ENCODE results near the gene BRAT1.
A peak's percentile ranks its signal among the peaks of the same experiment; 100 is the strongest.

BRAT1 gene

GRCh38 chr7:2526659-2527504 is 28.4 kb downstream of the BRAT1 start:
- Mint-ChIP-seq H3K9me3 (no peaks in the 10 kb centered on the region), H3K27ac (no peak overlapping the region), H3K4me1 (peaks cover 96% of the 10 kb centered on the region), H3K4me3 (no peak overlapping the region), H3K27me3 (no peaks in the 10 kb centered on the region)
- DNase-seq (peak in 1 of 2 donors; percentile 15), ATAC-seq (no peak)

DNA sequence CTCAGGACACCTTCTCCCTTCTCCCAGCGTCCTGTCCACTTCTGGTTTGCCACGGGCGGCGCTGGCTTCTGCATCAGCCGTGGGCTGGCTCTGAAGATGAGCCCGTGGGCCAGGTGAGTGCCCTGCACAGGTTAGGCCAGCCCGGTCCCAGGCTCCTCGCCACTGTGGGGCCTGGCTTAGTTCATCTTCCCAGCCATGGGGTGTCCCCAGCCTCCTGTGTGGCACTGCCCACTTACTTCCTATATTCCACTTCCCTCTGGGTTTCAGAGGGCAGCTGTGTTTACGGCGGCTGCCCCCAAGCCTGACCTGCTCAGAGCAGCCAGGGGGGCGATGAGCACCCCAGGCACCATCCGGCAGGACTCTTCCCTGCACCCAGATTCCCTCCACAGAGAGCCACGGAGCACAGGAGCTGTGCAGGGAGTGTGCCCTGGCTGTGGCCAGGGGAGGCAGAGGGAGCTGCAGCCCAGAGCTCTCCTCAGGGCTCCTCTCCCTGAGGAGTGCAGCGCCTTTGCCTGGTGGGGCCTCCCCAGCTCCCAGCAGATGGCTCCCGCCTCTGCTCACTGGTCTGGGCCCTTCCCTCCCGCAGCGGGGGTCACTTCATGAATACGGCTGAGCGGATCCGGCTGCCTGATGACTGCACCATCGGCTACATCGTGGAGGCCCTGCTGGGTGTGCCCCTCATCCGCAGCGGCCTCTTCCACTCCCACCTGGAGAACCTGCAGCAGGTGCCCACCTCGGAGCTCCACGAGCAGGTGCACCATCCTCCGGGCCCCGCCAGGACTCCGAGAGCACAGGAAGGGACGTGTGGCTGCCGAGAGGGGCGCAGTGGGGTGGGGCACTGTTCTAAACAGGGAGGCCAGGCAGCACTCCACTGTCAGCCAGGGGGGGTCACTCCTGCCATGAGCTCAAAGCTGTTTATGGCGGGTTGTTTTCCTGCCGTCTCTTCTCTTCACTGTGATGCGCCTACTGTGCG is 29.4 kb downstream of the BRAT1 start:
- Mint-ChIP-seq H3K4me3 (no peak overlapping the region), H3K27ac (peak overlapping the region in 1 of 2 donors; percentile 93)
- DNase-seq = no peak

GRCh38 chr7:2524808-2525657 is 30.3 kb downstream of the BRAT1 start:
- Mint-ChIP-seq H3K4me1 (peaks cover 85% of the 10 kb centered on the region), H3K4me3 (no peak overlapping the region), H3K27ac (no peak overlapping the region), H3K9me3 (no peaks in the 10 kb centered on the region), H3K27me3 (no peaks in the 10 kb centered on the region)
- no peak for ATAC-seq
- no peak for DNase-seq

More for the DNA sequence above, 29.4 kb downstream of the BRAT1 start:
- peaks cover 94% of the 10 kb centered on the region for H3K4me1 Mint-ChIP-seq
- H3K9me3 Mint-ChIP-seq = no peaks in the 10 kb centered on the region
- H3K27me3 Mint-ChIP-seq = no peaks in the 10 kb centered on the region
- no peak for ATAC-seq

DNA sequence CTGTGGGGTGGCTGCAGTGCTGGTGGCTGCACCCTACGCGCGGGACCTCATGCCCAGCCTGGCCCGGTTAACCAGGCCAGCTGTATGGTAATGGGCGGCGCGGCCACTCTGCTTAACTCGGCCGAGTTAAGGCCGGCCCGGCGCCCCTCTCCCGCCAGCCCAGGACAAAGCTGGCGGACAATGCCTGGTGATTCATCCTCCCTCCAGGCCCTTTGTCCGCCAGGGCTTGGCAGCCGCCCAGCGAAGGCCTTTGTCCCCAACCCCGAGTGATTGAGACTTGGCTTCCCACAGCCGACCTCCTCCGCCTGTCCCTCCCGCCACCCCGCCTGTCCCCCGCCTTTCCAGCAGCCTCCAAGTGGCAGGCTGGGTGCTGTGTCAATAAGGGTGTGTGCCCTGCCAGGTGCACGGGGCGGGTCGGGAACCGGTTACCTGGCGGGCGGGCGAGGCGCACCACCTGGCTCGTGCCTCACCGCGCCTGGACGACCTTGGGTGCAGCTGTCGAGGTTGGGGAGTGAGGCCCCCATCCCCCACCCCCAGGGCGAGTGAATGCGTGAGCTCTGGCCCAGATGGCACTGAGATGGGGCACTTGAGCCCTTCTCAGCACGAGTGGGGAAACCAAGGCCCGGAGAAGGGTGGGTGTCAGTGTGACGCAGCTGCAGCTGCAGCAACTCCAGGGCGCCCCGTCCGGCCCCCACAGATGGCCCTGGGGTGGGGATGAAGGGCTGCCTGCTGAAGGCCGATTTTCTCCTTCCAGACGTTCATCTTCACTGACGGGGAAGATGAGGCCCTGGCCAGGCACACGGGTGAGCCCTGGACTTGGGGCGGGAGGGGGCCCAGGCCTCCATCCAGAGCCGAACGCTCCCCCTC is 31.1 kb downstream of the BRAT1 start:
- Mint-ChIP-seq H3K27me3 (no peaks in the 10 kb centered on the region), H3K4me1 (peaks cover 76% of the 10 kb centered on the region), H3K9me3 (no peaks in the 10 kb centered on the region), H3K27ac (no peak overlapping the region), H3K4me3 (peak overlapping the region; percentile 94 to 99)
- ATAC-seq (no peak), DNase-seq (no peak)

DNA sequence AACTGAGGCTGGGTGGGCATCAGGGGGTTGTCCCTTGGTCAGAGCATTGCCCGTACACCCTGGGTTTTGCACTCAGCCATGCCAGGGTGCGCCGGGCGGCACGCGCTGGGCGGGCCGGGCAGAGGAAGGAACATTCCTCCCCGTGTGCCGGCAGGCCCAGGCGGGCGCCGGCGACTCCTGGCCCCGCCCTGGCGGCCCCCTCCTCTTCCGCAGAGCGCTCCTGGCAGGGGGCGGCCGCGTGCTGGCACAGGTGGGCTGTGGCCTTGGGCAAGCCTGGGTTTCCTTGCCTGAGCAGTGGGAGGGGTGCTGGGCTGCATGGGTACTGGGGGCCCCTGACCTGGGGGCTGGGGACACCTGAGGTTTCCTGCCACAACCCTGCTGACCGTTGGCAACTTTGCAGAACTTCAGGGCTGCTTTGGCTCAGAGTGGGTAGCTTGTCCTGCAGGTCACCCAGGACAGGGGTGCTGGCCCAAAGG is 31.8 kb downstream of the BRAT1 start:
- DNase-seq = no peak
- no peak overlapping the region for H3K27ac Mint-ChIP-seq
- no peak for ATAC-seq
- no peaks in the 10 kb centered on the region for H3K9me3 Mint-ChIP-seq
- peak overlapping the region; percentile 94 to 99 for H3K4me3 Mint-ChIP-seq
- peaks cover 71% of the 10 kb centered on the region for H3K4me1 Mint-ChIP-seq
- no peaks in the 10 kb centered on the region for H3K27me3 Mint-ChIP-seq

DNA sequence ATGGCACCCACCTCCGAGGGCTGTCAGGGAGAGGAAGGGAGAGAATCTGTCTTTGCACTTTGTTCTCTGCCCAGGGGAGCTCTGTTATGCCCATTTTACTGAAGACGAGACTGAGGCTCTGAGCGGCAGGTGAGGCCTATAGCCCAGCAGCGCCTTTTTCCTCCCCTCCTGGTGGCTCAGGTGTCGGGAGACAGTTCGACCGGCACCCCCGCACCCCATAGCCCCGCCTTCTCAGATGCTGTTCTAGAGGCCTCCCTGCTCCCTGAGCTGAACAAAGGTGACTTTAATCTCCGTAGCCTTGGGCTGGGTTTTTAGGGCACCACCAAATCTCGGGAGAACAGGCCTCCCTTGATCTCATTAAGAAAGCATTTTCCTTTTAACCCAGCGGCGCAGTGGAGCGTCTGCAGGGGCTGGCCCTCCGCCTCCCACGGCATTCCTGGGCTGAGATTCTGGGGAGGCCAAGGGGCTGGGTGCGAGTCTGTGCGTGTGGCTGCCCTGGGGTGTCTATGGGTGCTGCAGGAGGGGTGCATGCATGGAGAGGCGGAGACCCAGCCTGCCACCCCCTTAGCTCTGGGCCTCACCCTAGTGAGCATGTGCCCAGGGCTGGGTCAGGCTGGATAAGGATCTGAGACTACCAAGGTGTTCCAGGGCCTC is 32.4 kb downstream of the BRAT1 start:
- peak overlapping the region in 1 of 2 donors; percentile 50 for H3K27ac Mint-ChIP-seq

DNA sequence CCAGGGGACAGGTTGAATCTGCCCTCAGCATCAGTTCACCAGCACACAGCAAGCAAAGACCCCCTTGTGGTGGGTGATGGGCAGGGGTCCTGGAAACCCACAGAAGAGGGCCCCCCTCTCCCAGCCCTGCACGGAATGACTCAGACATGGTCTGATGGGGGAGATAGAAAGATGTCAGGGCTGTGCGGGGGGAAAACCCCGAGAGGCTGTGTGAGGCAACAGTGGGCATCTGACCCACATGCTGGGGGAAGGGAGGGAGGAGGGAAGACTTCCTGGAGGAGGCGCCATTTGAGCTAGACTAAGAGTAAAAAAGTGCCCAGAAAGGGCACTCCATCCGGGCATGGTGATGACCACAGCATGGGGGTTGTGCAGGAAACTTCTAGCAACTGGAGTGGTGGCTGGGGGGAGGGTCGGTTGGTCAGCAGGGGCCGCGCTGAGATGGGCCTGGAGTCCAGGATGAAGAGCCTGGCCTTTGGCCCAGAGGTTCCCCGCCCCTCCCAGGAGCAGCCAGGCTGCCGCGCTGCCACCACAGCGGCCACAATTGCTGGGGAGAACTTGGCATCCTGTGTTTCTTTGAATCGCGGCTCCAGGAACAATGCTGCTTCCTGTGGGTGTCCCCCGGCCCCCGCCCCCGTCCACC is 33.3 kb downstream of the BRAT1 start:
- Mint-ChIP-seq H3K27ac (peak overlapping the region; percentile 91 to 93), H3K4me3 (peak overlapping the region; percentile 94 to 99), H3K27me3 (no peaks in the 10 kb centered on the region), H3K4me1 (peaks cover 71% of the 10 kb centered on the region), H3K9me3 (no peaks in the 10 kb centered on the region)
- peak; percentile 75 to 92 for DNase-seq
- ATAC-seq = peak; percentile 77

More for the DNA sequence above, 32.4 kb downstream of the BRAT1 start:
- H3K27me3 Mint-ChIP-seq = no peaks in the 10 kb centered on the region
- ATAC-seq (peak; percentile 1), DNase-seq (peak; percentile 50 to 63)
- H3K9me3 Mint-ChIP-seq = no peaks in the 10 kb centered on the region
- peaks cover 71% of the 10 kb centered on the region for H3K4me1 Mint-ChIP-seq
- peak overlapping the region; percentile 94 to 99 for H3K4me3 Mint-ChIP-seq

GRCh38 chr7:2521341-2521745 is 34.0 kb downstream of the BRAT1 start:
- Mint-ChIP-seq H3K27me3 (no peaks in the 10 kb centered on the region), H3K4me1 (peaks cover 64% of the 10 kb centered on the region), H3K27ac (peak overlapping the region; percentile 91 to 93), H3K9me3 (no peaks in the 10 kb centered on the region), H3K4me3 (peak overlapping the region; percentile 94 to 99)
- ATAC-seq (peak; percentile 3), DNase-seq (no peak)

- Mint-ChIP-seq H3K27ac (peak overlapping the region; percentile 31 to 68), H3K4me1 (peaks cover 59% of the 10 kb centered on the region), H3K9me3 (no peaks in the 10 kb centered on the region), H3K27me3 (no peaks in the 10 kb centered on the region), H3K4me3 (peak overlapping the region; percentile 94 to 99)
- DNase-seq (no peak), ATAC-seq (no peak)
These were observed 34.5 kb downstream of the BRAT1 start for GRCh38 chr7:2520761-2521290.

GRCh38 chr7:2520131-2520760 is 35.1 kb downstream of the BRAT1 start:
- no peaks in the 10 kb centered on the region for H3K9me3 Mint-ChIP-seq
- H3K4me3 Mint-ChIP-seq = peak overlapping the region; percentile 94 to 99
- ATAC-seq (no peak), DNase-seq (peak; percentile 49 to 54)
- no peaks in the 10 kb centered on the region for H3K27me3 Mint-ChIP-seq
- H3K27ac Mint-ChIP-seq = peak overlapping the region; percentile 76 to 96
- peaks cover 53% of the 10 kb centered on the region for H3K4me1 Mint-ChIP-seq

- ATAC-seq = peak; percentile 70
- H3K4me1 Mint-ChIP-seq = peaks cover 44% of the 10 kb centered on the region
- no peaks in the 10 kb centered on the region for H3K27me3 Mint-ChIP-seq
- peak within 1 kb of the TSS; percentile 94 to 99 for H3K4me3 Mint-ChIP-seq
- DNase-seq = peak; percentile 88 to 89
- peak within 1 kb of the TSS; percentile 76 to 96 for H3K27ac Mint-ChIP-seq
- H3K9me3 Mint-ChIP-seq = no peaks in the 10 kb centered on the region
These were observed 36.0 kb downstream of the BRAT1 start, which contains the start of gene LFNG for GRCh38 chr7:2519119-2519930. LFNG (plus strand) TSS chr7:2519774; CDS start chr7:2519862, 88 bp downstream.

DNA sequence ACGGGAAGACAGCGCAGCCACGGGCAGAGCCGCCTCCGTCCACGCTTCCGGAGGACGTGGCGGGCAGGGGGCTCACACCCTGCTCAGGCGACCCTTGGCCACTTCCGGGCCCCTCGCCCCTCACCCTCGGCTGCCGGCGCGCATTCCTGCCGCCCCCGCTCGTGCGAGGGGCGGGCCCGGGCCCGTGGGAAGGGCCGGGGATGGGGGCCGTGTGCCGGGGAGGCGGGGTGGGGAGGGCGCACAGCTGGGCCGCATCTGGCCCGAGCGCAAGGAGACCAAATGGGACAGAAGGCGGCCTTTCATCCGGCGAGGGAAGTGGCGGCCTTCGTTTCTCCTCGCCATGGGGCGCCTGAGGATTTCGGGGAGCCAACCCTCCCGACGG is 36.6 kb downstream of the BRAT1 start:
- DNase-seq (no peak), ATAC-seq (no peak)
- Mint-ChIP-seq H3K27ac (no peak overlapping the region), H3K4me1 (peaks cover 38% of the 10 kb centered on the region), H3K27me3 (no peaks in the 10 kb centered on the region), H3K4me3 (peak overlapping the region; percentile 68 to 73), H3K9me3 (no peaks in the 10 kb centered on the region)

All from stimulated activated naive CD8-positive, alpha-beta T cell treated with anti-CD3 and anti-CD28 coated beads, Interleukin-15, amount 100 ng/mL, for 72 hours (primary cell).